Spinal cord (tissue), 10 donors: Measurements from ENCODE around the gene MYL5. TPM values are rescaled to one million over a fixed set of nuclear protein-coding genes. Genes with fewer than 3 reads are reported as not detected.

Experiments used
- DNase-seq, 6 donors: peaks; one replicate each; pipeline versions ENCODE4 v3.0.0 to v3.0.0-alpha.2; 2013 to 2015; ENCODE audit warnings: low spot score in 6 of 6, low read depth in 4 of 6
- H3K27ac ChIP-seq: one replicate; pipeline ENCODE4 v1.5.1; 2013; ENCODE audit warnings: low read depth, low read length, control low read depth
- H3K27me3 ChIP-seq: one replicate; pipeline ENCODE4 v1.6.1; 2013; ENCODE audit warnings: low read length; ENCODE audit not compliant: control insufficient read depth, insufficient read depth
- H3K36me3 ChIP-seq: one replicate; pipeline ENCODE4 v1.6.1; 2013; ENCODE audit warnings: low read length; ENCODE audit not compliant: control insufficient read depth, insufficient read depth
- H3K4me1 ChIP-seq: one replicate; pipeline ENCODE4 v1.6.1; 2013; ENCODE audit warnings: low read length; ENCODE audit not compliant: control insufficient read depth, insufficient read depth
- H3K4me3 ChIP-seq: one replicate; pipeline ENCODE4 v1.5.1; 2013; ENCODE audit warnings: low read depth, low read length, control low read depth
- H3K9me3 ChIP-seq: one replicate; pipeline ENCODE4 v1.6.1; 2013; ENCODE audit warnings: low read length; ENCODE audit not compliant: control insufficient read depth, insufficient read depth
- WGBS: methylation state at CpG from one replicate; pipeline ENCODE4 v1.1.5; 2013; ENCODE audit warnings: missing lambda C conversion rate; ENCODE audit not compliant: insufficient coverage; 5-methylcytosine and 5-hydroxymethylcytosine counted together
- polyA plus RNA-seq, 2 donors: library from polyadenylated mRNA; unstranded; fragments of 120-200 nt; gene quantifications; one replicate each; pipeline ENCODE4 v1.2.1, GENCODE V29; 2013; ENCODE audit not compliant: insufficient read length in 2 of 2
- total RNA-seq, 2 donors: library from RNA; depleted of rRNA in 1 of 2; stranded (reverse); fragments of 120-200 nt in 1 of 2; fragments of >200 nt in 1 of 2; gene quantifications; one replicate each; pipeline versions ENCODE4 v1.2.3 to v1.2.4, GENCODE V29; 2013 to 2014
- donor health status: healthy.

The MYL5 gene
- total and polyA plus RNA-seq, 4 donors, result 5.8 to 27.3 (median 18.0) TPM

DNA sequence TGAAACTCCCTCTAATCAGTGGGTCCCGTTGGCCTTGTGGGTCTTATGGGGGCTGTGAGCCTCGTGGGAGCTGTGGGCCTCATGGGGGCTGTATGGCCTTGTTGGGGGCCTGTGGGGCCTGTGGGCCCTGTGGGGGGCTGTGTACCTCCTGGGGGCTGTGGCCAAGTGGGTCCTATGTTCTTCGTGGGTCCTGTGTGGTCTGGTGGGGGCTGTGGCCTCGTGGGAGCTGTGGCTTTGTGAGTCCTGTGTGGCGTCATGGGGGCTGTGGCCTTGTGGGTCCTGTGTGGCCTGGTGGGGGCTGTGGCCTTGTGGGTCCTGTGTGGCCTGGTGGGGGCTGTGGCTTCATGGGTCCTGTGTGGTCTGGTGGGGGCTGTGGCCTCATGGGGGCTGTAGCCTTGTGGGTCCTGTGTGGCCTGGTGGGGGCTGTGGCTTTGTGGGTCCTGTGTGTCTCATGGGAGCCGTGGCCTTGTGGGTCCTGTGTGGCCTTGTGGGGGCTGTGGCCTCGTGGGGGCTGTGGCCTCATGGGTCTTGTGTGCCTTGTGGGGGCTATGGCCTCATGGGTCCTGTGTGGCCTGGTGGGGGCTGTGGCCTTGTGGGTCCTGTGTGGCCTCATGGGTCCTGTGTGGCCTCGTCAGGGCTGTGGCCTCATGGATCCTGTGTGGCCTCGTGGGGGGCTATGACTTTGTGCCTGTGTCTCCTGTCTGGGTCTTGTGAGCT is 38.7 kb downstream of the MYL5 start:
- Histone ChIP-seq H3K36me3 (peaks cover 38% of the 10 kb centered on the region), H3K4me1 (peaks cover 29% of the 10 kb centered on the region), H3K27ac (no peak overlapping the region), H3K27me3 (no peaks in the 10 kb centered on the region), H3K9me3 (no peaks in the 10 kb centered on the region), H3K4me3 (no peak overlapping the region)
- WGBS, result 98% methylated on average over 7 of the region's 9 CpGs
- DNase-seq, result no peak

GRCh38 chr4:714087-714486 is 39.7 kb downstream of the MYL5 start:
- WGBS, result 93% methylated on average over 18 of the region's 18 CpGs
- Histone ChIP-seq H3K4me3 (no peak overlapping the region), H3K36me3 (peaks cover 37% of the 10 kb centered on the region), H3K4me1 (peaks cover 20% of the 10 kb centered on the region), H3K27me3 (no peaks in the 10 kb centered on the region), H3K9me3 (no peaks in the 10 kb centered on the region), H3K27ac (no peak overlapping the region)
- DNase-seq, result no peak

DNA sequence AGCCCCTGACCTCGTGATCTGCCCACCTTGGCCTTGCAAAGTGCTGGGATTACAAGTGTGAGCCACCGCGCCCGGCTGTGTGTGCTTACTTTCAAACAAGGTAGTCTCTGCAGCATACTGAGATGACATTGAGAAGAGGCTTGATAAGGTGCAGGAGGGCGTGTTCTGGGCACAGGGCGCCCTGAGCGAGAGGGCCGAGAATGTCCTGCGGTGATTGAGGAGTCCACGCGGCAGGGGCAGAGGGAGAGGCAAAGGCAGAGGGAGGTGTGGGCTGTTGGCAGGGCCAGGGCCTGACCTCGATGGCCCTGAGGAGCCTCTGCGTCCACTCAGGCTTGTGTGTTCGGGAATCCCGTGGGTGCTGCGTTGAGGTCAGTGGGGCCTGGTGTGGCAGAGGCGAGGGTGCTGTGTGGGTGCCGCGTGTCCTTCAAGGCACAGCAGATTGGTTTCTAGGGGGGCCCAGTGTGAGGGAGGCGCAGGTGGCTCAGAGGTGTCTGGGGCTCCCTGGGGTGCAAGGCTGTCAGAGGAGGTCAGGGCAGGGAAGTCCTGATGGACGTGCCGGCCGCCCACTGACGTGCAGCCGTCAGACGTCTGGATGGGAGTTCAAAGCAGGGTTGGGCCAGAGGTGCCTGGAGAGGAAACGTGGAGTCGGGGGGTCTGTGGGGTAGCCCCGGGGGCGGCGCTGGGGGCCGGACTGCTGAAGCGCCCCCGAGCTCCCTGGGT is 43.4 kb downstream of the MYL5 start:
- peaks cover 65% of the 10 kb centered on the region for H3K36me3 ChIP-seq
- H3K27ac ChIP-seq, result no peak overlapping the region
- 91% methylated on average over 28 of the region's 34 CpGs for WGBS
- no peaks in the 10 kb centered on the region for H3K9me3 ChIP-seq
- H3K4me3 ChIP-seq, result no peak overlapping the region
- no peak for DNase-seq
- H3K27me3 ChIP-seq, result no peaks in the 10 kb centered on the region
- H3K4me1 ChIP-seq, result peaks cover 26% of the 10 kb centered on the region

GRCh38 chr4:718460-718859 is 44.1 kb downstream of the MYL5 start:
- no peak overlapping the region for H3K27ac ChIP-seq
- no peak overlapping the region for H3K4me3 ChIP-seq
- H3K36me3 ChIP-seq, result peaks cover 65% of the 10 kb centered on the region
- H3K4me1 ChIP-seq, result peaks cover 23% of the 10 kb centered on the region
- H3K9me3 ChIP-seq, result no peaks in the 10 kb centered on the region
- 82% methylated on average over 7 of the region's 8 CpGs for WGBS
- no peak for DNase-seq
- H3K27me3 ChIP-seq, result no peaks in the 10 kb centered on the region

DNA sequence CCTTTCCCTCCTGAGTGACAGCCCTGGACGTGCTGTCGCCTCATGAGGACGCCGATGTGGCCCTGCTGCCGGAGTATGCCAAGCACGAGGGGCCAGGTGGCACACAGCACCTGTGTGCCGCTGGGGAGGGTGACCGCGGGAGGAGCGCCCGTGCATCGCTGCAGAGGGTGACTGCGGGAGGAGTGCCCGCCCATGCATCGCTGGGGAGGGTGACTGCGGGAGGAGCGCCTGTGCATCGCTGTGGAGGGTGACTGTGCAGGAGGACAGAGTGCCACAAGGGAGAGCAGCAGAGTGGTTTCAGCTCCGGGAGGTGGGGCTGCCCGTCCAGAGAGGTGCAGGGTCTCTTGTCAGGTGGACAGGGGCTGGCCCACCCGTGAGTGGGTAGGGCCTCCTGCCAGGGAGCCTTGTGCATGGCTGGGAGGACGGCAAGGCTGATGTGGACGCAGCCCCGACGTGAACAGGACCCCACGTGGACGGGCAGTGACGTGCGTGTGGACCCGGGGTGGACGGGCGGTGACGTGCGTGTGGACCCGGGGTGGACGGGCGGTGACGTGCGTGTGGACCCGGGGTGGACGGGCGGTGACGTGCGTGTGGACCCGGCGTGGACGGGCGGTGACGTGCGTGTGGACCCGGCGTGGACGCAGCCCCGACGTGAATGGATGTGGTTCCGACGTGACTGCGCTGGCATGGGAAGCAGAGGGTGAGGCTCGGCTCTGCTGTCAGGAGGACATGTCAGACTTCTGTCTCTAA is 45.9 kb downstream of the MYL5 start:
- Histone ChIP-seq H3K27me3 (no peaks in the 10 kb centered on the region), H3K4me1 (peaks cover 31% of the 10 kb centered on the region), H3K4me3 (no peak overlapping the region), H3K36me3 (peaks cover 69% of the 10 kb centered on the region), H3K27ac (no peak overlapping the region), H3K9me3 (no peaks in the 10 kb centered on the region)
- no peak for DNase-seq
- 96% methylated on average over 59 of the region's 59 CpGs for WGBS

GRCh38 chr4:721261-722168 is 47.2 kb downstream of the MYL5 start:
- Histone ChIP-seq H3K27ac (no peak overlapping the region), H3K27me3 (no peaks in the 10 kb centered on the region), H3K4me3 (no peak overlapping the region), H3K4me1 (peaks cover 41% of the 10 kb centered on the region), H3K9me3 (no peaks in the 10 kb centered on the region), H3K36me3 (peaks cover 79% of the 10 kb centered on the region)
- DNase-seq, result peak in 1 of 6 donors; percentile 23
- 79% methylated on average over 24 of the region's 31 CpGs for WGBS

DNA sequence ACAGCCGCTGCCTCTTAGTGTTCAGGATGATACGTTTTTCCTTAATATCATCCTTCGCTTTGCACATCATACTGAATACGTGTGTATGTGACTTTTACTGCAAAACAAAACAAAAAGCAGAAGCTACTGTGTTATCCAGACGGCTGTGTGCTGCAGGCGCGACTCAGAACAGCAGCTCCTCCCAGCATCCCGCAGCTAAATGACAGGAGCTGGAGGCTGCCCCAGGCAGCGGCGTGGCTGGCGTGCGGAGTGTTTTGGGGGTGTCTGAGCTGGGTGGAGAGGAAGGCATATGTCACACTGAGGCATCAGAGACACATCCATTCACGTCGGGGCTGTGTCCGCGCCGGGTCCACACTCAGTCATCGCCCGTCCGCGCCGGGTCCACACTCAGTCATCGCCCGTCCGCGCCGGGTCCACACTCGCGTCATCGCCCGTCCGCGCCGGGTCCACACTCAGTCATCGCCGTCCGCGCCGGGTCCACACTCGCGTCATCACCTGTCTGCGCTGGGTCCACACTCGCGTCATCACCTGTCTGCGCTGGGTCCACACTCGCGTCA is 47.9 kb downstream of the MYL5 start:
- Histone ChIP-seq H3K9me3 (no peaks in the 10 kb centered on the region), H3K27ac (no peak overlapping the region), H3K4me3 (no peak overlapping the region), H3K36me3 (peaks cover 79% of the 10 kb centered on the region), H3K4me1 (peaks cover 48% of the 10 kb centered on the region), H3K27me3 (no peaks in the 10 kb centered on the region)
- DNase-seq, result no peak
- WGBS, result 98% methylated on average over 44 of the region's 47 CpGs

DNA sequence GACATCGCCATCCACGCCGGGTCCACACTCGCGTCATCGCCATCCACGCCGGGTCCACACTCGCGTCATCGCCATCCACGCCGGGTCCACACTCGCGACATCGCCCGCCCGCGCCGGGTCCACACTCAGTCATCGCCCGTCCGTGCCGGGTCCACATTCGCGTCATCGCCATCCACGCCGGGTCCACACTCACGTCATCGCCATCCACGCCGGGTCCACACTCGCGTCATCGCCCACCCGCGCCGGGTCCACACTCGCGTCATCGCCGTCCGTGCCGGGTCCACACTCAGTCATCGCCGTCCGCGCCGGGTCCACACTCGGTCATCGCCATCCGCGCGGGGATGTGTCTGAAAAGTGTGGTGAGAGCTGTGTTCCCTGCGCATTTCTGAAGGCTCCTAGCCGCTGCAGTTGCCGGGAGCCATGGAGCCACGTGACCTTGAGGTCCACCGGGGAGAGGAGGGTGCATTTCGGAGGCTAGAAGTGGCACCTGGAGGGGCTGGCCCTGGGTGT is 48.6 kb downstream of the MYL5 start:
- DNase-seq, result no peak
- WGBS, result 98% methylated on average over 61 of the region's 61 CpGs
- H3K27ac ChIP-seq, result no peak overlapping the region
- no peaks in the 10 kb centered on the region for H3K27me3 ChIP-seq
- peaks cover 43% of the 10 kb centered on the region for H3K4me1 ChIP-seq
- peaks cover 74% of the 10 kb centered on the region for H3K36me3 ChIP-seq
- H3K9me3 ChIP-seq, result no peaks in the 10 kb centered on the region
- H3K4me3 ChIP-seq, result no peak overlapping the region
